Thyroid gland (tissue), 4 donors: ENCODE measurements around the gene SCN4A.

Experiments
- POLR2A ChIP-seq, 2 donors: fragments of 450-650 bp; IDR thresholded peaks; one replicate each; pipeline ENCODE4 v1.6.1; 2017; ENCODE audit warnings: antibody characterized with exemption in 2 of 2, mild to moderate bottlenecking in 2 of 2, moderate library complexity in 1 of 2
- TF ChIP-seq, protein P1 (sequence below), 6 experiments: fragments of 200-600 bp in 3 of 6; fragments of 450-650 bp in 3 of 6; sonication (generic) in 3 of 6; IDR thresholded peaks; one replicate each; pipeline ENCODE4 v1.5.1; 2016 to 2019; ENCODE audit warnings: antibody characterized with exemption in 6 of 6, mild to moderate bottlenecking in 2 of 6, inconsistent platforms in 1 of 6, moderate library complexity in 1 of 6

DNA sequence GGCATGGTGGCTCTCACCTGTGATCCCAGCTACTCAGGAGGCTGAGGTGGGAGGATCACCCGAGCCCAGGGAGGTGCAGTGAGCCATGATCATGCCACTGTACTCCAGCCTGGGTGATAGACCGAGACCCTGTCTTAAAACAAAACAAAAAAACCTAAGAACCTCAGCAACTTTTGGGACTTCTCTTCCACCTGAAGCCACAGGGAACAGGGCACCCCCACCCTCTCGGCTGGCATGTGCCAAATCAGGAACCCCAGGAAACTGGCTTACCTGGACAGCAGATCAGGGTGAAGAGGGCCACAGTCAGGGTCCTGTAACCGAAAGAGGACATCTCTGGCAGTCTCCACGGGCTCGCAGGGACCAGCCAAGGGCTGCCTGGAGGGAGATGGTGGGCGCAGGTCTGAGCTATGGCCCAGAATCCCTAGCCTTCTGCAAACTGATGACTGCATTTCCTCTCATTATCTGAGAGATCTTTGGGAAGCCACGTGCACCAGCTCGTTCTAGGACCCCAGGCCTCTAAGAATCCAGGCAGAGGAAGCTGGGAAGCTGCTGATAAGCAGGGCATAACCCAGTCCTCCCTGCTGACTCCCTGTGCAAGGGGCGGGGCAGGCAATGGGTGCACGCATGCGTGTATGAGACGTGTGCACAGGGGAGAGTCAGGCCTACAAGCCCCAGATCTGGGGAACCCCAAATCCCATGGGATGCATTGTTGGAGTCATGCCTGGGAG, 33.8 kb upstream of the SCN4A start:
- no peak for TF ChIP-seq POLR2A (IDR thresholded peaks at IDR 0.05)
- TF ChIP-seq, protein P1, sequence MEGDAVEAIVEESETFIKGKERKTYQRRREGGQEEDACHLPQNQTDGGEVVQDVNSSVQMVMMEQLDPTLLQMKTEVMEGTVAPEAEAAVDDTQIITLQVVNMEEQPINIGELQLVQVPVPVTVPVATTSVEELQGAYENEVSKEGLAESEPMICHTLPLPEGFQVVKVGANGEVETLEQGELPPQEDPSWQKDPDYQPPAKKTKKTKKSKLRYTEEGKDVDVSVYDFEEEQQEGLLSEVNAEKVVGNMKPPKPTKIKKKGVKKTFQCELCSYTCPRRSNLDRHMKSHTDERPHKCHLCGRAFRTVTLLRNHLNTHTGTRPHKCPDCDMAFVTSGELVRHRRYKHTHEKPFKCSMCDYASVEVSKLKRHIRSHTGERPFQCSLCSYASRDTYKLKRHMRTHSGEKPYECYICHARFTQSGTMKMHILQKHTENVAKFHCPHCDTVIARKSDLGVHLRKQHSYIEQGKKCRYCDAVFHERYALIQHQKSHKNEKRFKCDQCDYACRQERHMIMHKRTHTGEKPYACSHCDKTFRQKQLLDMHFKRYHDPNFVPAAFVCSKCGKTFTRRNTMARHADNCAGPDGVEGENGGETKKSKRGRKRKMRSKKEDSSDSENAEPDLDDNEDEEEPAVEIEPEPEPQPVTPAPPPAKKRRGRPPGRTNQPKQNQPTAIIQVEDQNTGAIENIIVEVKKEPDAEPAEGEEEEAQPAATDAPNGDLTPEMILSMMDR (IDR thresholded peaks at IDR 0.05), result no peak
